ENCODE data around the gene DLL1. TPM values are rescaled to one million over a fixed set of nuclear protein-coding genes. Genes with fewer than 3 reads are reported as not detected.
A peak's percentile ranks its signal among the peaks of the same experiment; 100 is the strongest.

The DLL1 gene
- polyA plus RNA-seq, 3 donors from 2014 or later = 0.09 to 7.0 (median 2.8) TPM

DNA sequence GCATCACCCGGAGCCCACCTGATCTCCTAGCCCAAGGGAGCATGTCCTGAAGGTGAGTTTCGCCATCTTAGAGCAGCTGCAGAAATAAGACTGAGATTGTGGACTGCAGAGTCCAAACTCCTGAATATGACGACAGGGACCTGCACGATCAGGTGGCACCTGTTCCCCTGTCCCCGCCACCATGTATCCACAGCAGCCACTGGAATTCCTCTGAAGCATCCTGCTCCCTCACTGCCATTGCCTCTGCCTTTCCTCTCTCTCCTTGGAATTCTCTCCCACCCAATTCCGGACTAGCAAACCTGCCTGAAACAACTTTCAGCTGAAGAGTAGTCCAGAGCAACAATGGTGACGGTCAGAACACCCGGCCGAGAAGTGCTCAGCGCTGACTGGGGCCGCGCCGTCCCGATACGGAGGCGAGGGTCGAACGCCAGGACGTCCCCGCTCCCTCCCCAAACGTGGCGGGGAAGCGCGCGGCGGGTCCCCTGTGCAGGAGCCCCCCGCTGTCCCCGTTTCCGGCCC is 15.0 kb upstream of the DLL1 start:
- H3K4me3 Mint-ChIP-seq = peak overlapping the region; percentile 62 to 94 (median 74)
- H3K9me3 Mint-ChIP-seq = no peaks in the 10 kb centered on the region
- DNase-seq = no peak
- peaks cover 36 to 44% of the 10 kb centered on the region in 2 donors for H3K4me1 Mint-ChIP-seq
- H3K36me3 Mint-ChIP-seq = peaks cover 0 to 6% (median 5%) of the 10 kb centered on the region in 3 donors
- H3K27me3 Mint-ChIP-seq (ENCODE audit: low read depth in 3 of 3) = peaks cover 5 to 27% (median 13%) of the 10 kb centered on the region in 3 donors
- peak overlapping the region in 4 of 6 donors; percentile 37 to 70 (median 52) for H3K27ac Mint-ChIP-seq

GRCh38 chr6:170301184-170301583 is 10.3 kb upstream of the DLL1 start:
- Mint-ChIP-seq H3K27me3 (ENCODE audit: low read depth in 3 of 3) (peaks cover 4 to 42% (median 33%) of the 10 kb centered on the region in 3 donors), H3K36me3 (peaks cover 0 to 6% (median 5%) of the 10 kb centered on the region in 3 donors), H3K4me1 (peaks cover 5 to 7% of the 10 kb centered on the region in 2 donors), H3K27ac (no peak overlapping the region), H3K4me3 (no peak overlapping the region), H3K9me3 (no peaks in the 10 kb centered on the region)
- DNase-seq = no peak

- Mint-ChIP-seq H3K36me3 (peaks cover 0 to 6% (median 5%) of the 10 kb centered on the region in 3 donors), H3K27me3 (ENCODE audit: low read depth in 3 of 3) (peaks cover 4 to 47% (median 41%) of the 10 kb centered on the region in 3 donors), H3K4me1 (peaks cover 13 to 16% of the 10 kb centered on the region in 2 donors), H3K9me3 (no peaks in the 10 kb centered on the region), H3K27ac (no peak overlapping the region), H3K4me3 (no peak overlapping the region)
- DNase-seq = no peak
These were observed 7.8 kb upstream of the DLL1 start for GRCh38 chr6:170298688-170299087.

DNA sequence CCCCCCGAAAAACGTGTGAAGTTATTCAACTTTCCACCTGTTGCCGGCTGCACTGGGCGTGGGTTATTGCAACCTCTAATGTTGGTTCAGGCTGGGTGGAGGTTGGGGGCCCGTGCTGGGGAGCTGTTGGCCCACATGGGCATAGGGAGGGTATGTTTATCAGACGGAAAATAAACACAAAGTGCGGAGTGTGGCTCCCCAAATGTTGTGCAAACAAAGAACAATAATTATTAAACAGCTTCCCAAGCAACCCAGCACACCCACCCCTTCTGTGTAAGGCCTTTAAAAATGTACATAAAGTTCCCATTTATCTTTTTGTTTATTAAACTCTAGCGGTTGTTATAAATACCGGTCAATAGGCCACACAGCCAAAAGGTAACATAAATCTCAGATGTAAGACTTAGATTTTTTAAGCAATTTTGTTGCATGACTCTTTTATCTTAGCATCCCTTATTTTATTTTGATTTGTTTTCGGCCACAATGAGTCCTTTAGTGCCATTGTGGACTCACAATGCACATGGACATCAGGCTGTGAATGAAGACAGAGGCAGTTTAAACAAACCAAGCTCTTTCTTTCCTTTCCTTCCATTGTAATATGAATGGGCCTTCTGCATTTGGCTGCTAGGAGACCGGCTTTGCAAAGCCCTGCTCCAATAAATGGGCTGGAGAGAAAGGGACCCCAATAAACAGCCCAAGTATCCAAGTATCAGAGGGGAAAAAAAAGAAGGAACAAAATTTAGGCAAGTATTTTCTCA is 6.9 kb upstream of the DLL1 start:
- DNase-seq = no peak
- Mint-ChIP-seq H3K27ac (no peak overlapping the region), H3K4me3 (peak overlapping the region in 2 of 5 donors; percentile 40 to 47), H3K36me3 (peaks cover 0 to 6% (median 5%) of the 10 kb centered on the region in 3 donors), H3K9me3 (no peaks in the 10 kb centered on the region), H3K4me1 (peaks cover 15 to 25% of the 10 kb centered on the region in 2 donors), H3K27me3 (ENCODE audit: low read depth in 3 of 3) (peaks cover 4 to 51% (median 47%) of the 10 kb centered on the region in 3 donors)

- Mint-ChIP-seq H3K27ac (no peak overlapping the region), H3K27me3 (ENCODE audit: low read depth in 3 of 3) (peaks cover 6 to 55% (median 55%) of the 10 kb centered on the region in 3 donors), H3K4me1 (peaks cover 22 to 33% of the 10 kb centered on the region in 2 donors), H3K9me3 (no peaks in the 10 kb centered on the region), H3K36me3 (peaks cover 0 to 6% (median 5%) of the 10 kb centered on the region in 3 donors), H3K4me3 (peak overlapping the region in 4 of 5 donors; percentile 23 to 43 (median 26))
- DNase-seq = no peak
These were observed 6.1 kb upstream of the DLL1 start for GRCh38 chr6:170296746-170297575.

- DNase-seq = no peak
- peaks cover 25 to 38% of the 10 kb centered on the region in 2 donors for H3K4me1 Mint-ChIP-seq
- H3K4me3 Mint-ChIP-seq = no peak overlapping the region
- H3K36me3 Mint-ChIP-seq = peaks cover 0 to under 1% (median under 1%) of the 10 kb centered on the region in 3 donors
- H3K27ac Mint-ChIP-seq = no peak overlapping the region
- H3K9me3 Mint-ChIP-seq = no peaks in the 10 kb centered on the region
- H3K27me3 Mint-ChIP-seq (ENCODE audit: low read depth in 3 of 3) = peaks cover 7 to 54% (median 53%) of the 10 kb centered on the region in 3 donors
These were observed 5.5 kb upstream of the DLL1 start for GRCh38 chr6:170296423-170296745.

GRCh38 chr6:170295510-170296422 is 4.9 kb upstream of the DLL1 start:
- H3K27ac Mint-ChIP-seq = no peak overlapping the region
- H3K4me3 Mint-ChIP-seq = peak overlapping the region; percentile 27 to 80 (median 70)
- peak; percentile 32 to 48 (median 44) for DNase-seq
- H3K4me1 Mint-ChIP-seq = peaks cover 26 to 38% of the 10 kb centered on the region in 2 donors
- H3K36me3 Mint-ChIP-seq = no peaks in the 10 kb centered on the region
- H3K27me3 Mint-ChIP-seq (ENCODE audit: low read depth in 3 of 3) = peaks cover 8 to 52% (median 49%) of the 10 kb centered on the region in 3 donors
- H3K9me3 Mint-ChIP-seq = no peaks in the 10 kb centered on the region

DNA sequence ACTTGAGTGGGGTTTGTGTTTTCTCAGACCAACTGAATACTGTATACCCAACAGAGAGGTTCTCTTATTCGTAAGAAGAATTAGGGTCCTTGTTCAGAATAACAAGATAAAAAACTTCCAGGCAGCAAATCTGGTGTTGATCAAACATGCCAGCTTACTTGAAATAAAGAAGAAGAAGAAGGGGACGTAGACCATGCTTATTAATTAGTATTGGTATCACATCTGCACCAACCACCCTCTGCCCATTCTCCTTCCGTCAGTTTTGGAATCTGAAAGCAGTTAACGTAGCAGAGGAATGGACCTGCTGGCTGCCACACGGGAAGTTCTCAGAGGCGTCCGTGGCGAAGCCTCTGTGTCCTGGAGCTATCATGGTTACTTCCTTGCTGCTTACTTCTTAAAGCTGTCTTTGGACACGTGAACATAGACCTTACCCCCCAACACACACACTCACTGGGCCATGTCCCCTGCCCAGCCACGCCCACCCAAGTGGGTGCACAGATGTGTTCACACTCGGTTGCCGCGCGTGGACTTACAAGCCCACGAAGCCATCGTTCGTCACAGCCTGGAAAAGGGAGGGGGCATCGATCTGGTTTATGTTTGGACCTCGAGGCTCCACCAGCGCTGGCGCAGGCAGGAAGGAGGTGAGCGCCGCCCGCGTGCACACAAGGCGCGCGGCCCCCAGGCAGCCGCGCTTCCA is 4.1 kb upstream of the DLL1 start:
- peaks cover 31 to 38% of the 10 kb centered on the region in 2 donors for H3K4me1 Mint-ChIP-seq
- no peak overlapping the region for H3K27ac Mint-ChIP-seq
- H3K27me3 Mint-ChIP-seq (ENCODE audit: low read depth in 3 of 3) = peaks cover 13 to 51% (median 44%) of the 10 kb centered on the region in 3 donors
- no peaks in the 10 kb centered on the region for H3K36me3 Mint-ChIP-seq
- no peaks in the 10 kb centered on the region for H3K9me3 Mint-ChIP-seq
- H3K4me3 Mint-ChIP-seq = peak overlapping the region; percentile 68 to 78 (median 75)
- peak in 2 of 3 donors; percentile 17 to 21 for DNase-seq

DNA sequence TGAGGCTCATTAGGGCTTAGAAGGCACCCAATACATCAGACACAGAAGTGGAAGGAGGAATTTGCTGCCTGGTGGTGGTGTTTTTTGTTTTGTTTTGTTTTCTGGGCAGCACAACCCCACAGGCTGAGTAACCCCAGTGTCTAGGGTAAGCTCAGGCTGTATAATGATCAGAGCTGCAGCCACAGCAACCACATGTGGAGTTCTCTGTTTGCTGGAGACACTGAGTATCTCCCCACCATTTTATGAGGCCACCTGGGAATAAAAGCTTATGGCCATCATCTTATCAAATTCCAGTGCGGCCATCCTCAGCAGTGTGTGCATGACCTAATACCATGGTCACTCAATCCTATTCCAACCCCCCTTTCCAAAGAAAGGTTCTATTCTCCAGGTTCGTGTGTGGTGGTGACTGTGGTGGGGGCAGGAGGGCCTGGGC is 3.4 kb upstream of the DLL1 start:
- Mint-ChIP-seq H3K27me3 (ENCODE audit: low read depth in 3 of 3) (peaks cover 13 to 51% (median 40%) of the 10 kb centered on the region in 3 donors), H3K4me3 (peak overlapping the region in 4 of 5 donors; percentile 26 to 78 (median 76)), H3K27ac (no peak overlapping the region), H3K4me1 (peaks cover 31 to 38% of the 10 kb centered on the region in 2 donors), H3K9me3 (no peaks in the 10 kb centered on the region), H3K36me3 (no peaks in the 10 kb centered on the region)
- DNase-seq = no peak

DNA sequence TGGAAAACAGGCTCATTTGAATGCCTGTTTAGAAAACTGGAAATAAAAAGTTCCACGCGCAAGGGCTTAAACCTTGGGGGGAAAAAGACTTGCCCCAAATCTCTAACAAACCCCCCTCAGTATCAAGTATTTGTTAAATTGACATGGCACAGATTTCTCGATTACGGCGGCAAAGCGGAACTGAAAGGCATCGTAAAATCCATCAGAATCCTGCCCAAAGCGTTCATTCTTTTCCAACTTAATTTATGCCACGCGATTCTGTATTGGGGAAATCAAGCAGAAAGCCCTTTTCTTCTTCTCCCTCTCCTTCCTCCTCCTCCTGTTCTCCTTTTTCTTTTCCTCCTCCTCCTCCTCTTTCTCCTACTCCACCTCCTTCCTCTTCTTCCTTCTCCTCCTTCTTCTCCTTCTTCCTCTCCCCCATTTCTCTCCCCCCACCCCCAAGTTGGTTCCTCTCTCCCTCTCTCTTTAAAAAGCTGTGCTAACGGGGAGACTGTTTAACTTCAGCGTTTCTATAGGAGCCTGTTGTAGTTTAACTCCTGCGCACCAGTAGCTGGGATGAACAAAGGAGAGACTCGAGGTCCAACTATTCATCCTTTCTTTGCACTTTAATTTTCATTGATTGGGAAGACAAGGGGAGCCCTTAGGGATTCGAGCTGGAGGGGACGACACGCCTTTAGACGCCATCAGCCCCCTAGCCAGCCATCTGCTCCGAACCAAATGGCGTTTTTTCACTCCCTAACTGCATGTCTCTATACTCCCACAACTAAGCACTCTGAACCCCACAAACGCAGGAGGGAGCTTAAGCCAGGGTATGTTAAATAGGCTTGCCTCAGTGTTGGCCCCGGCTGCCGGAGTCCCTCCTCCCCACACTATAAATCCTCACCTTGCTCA is 2.7 kb upstream of the DLL1 start:
- no peak overlapping the region for H3K27ac Mint-ChIP-seq
- H3K27me3 Mint-ChIP-seq (ENCODE audit: low read depth in 3 of 3) = peaks cover 14 to 50% (median 39%) of the 10 kb centered on the region in 3 donors
- no peaks in the 10 kb centered on the region for H3K9me3 Mint-ChIP-seq
- H3K4me3 Mint-ChIP-seq = peak overlapping the region in 4 of 5 donors; percentile 26 to 78 (median 32)
- H3K36me3 Mint-ChIP-seq = peaks cover 0 to 5% (median 1%) of the 10 kb centered on the region in 3 donors
- peaks cover 36 to 44% of the 10 kb centered on the region in 2 donors for H3K4me1 Mint-ChIP-seq
- DNase-seq = no peak

- Mint-ChIP-seq H3K9me3 (no peaks in the 10 kb centered on the region), H3K27me3 (ENCODE audit: low read depth in 3 of 3) (peaks cover 15 to 49% (median 39%) of the 10 kb centered on the region in 3 donors), H3K36me3 (peaks cover 0 to 7% (median 4%) of the 10 kb centered on the region in 3 donors), H3K4me3 (peak overlapping the region; percentile 81 to 89 (median 88)), H3K27ac (peak overlapping the region in 1 of 6 donors; percentile 85), H3K4me1 (peaks cover 43 to 54% of the 10 kb centered on the region in 2 donors)
- DNase-seq = no peak
These were observed 1.7 kb upstream of the DLL1 start for GRCh38 chr6:170292407-170293158.
